Natural killer cell (primary cell): Measurements from ENCODE around the gene HNRNPU. TPM values are rescaled to one million over a fixed set of nuclear protein-coding genes. Genes with fewer than 3 reads are reported as not detected.

ENCODE experiments used
- ATAC-seq, 3 donors: fragments of 150-1000 bp in 2 of 3; fragments of 200-7000 bp in 1 of 3; cut with Tn5 transposase; 1 replicate in 1 of 3; 2 replicates in 2 of 3; pipeline ENCODE4 v1.10.0; 2021; ENCODE audit warnings: mild to moderate bottlenecking in 2 of 3, moderate library complexity in 2 of 3
- DNase-seq, 2 donors: peaks; one replicate each; pipeline versions ENCODE4 v3.0.0 to v3.0.0-alpha.2; 2013 to 2021; ENCODE audit warnings: mixed read lengths in 1 of 2
- H3K27ac ChIP-seq: one replicate; pipeline ENCODE4 v1.5.1; 2013; ENCODE audit warnings: mild to moderate bottlenecking, low read length
- H3K27me3 ChIP-seq: one replicate; pipeline ENCODE4 v1.6.1; 2013; ENCODE audit warnings: low read length; ENCODE audit not compliant: control insufficient read depth, insufficient read depth
- H3K36me3 ChIP-seq: one replicate; pipeline ENCODE4 v1.6.1; 2013; ENCODE audit warnings: low read length; ENCODE audit not compliant: control insufficient read depth, insufficient read depth
- H3K4me1 ChIP-seq: one replicate; pipeline ENCODE4 v1.6.1; 2013; ENCODE audit warnings: low read length; ENCODE audit not compliant: control insufficient read depth, insufficient read depth
- H3K4me3 ChIP-seq: one replicate; pipeline ENCODE4 v1.5.1; 2013; ENCODE audit warnings: low read length
- H3K9me3 ChIP-seq: one replicate; pipeline ENCODE4 v1.6.1; 2013; ENCODE audit warnings: low read length; ENCODE audit not compliant: control insufficient read depth, insufficient read depth
- H3K27ac Mint-ChIP-seq, 2 donors: one replicate each; pipeline ENCODE4 v1.8.0; 2022; ENCODE audit warnings: mild to moderate bottlenecking in 2 of 2, mixed read lengths in 2 of 2, moderate library complexity in 1 of 2
- H3K27me3 Mint-ChIP-seq, 2 donors: one replicate each; pipeline ENCODE4 v1.8.0; 2022; ENCODE audit warnings: low read depth in 2 of 2, mixed read lengths in 2 of 2
- H3K36me3 Mint-ChIP-seq: one replicate; pipeline ENCODE4 v1.8.0; 2022; ENCODE audit warnings: mixed read lengths
- H3K4me1 Mint-ChIP-seq, 2 donors: one replicate each; pipeline ENCODE4 v1.8.0; 2022; ENCODE audit warnings: mixed read lengths in 2 of 2
- H3K4me3 Mint-ChIP-seq: one replicate; pipeline ENCODE4 v1.8.0; 2022; ENCODE audit warnings: mild to moderate bottlenecking, moderate library complexity, mixed read lengths
- H3K9me3 Mint-ChIP-seq, 2 donors: one replicate each; pipeline ENCODE4 v1.8.0; 2022; ENCODE audit warnings: mixed read lengths in 2 of 2
- CTCF ChIP-seq: fragments of 200-600 bp; IDR thresholded peaks from one replicate; pipeline ENCODE4 v1.8.0; 2022; ENCODE audit warnings: antibody characterized with exemption
- WGBS: methylation state at CpG from one replicate; pipeline ENCODE4 v1.1.7; 2013; ENCODE audit warnings: missing lambda C conversion rate; ENCODE audit not compliant: insufficient coverage; 5-methylcytosine and 5-hydroxymethylcytosine counted together
- intact Hi-C: fragments of 100-400 bp; cut with micrococcal nuclease; formaldehyde crosslinking; loops from one replicate; pipeline ENCODE4 v1.14.2; 2022
- total RNA-seq, 4 donors: library from RNA; stranded (reverse); fragments of 120-200 nt in 1 of 4; gene quantifications; one replicate each; pipeline versions ENCODE4 v1.2.3 to v1.2.4, GENCODE V29; 2013 to 2022

Gene HNRNPU
- 100 to 1,000 TPM; 467 to 603 (median 504) TPM for total RNA-seq
- 459 TPM for total RNA-seq (2013)

- H3K9me3 ChIP-seq = no peaks in the 10 kb centered on the region
- no peaks in the 10 kb centered on the region for H3K27me3 ChIP-seq
- WGBS = under 1% methylated on average over 71 of the region's 71 CpGs
- Mint-ChIP-seq H3K27me3 (no peaks in the 10 kb centered on the region), H3K9me3 (no peaks in the 10 kb centered on the region), H3K36me3 (no peaks in the 10 kb centered on the region), H3K4me1 (peaks cover 50 to 63% of the 10 kb centered on the region in 2 donors), H3K4me3 (peak within 1 kb of the TSS; percentile 98), H3K27ac (peak within 1 kb of the TSS; percentile 93 to 98)
- intact Hi-C loops = loop anchor here (1.0 to 10.0 kb wide), 4 partner anchors 29 to 410 kb away; partner anchors contain the start of genes ADSS2 and COX20
- H3K4me1 ChIP-seq = peaks cover 21% of the 10 kb centered on the region
- peaks cover 22% of the 10 kb centered on the region for H3K36me3 ChIP-seq
- ATAC-seq (peak; percentile 63 to 87 (median 65)), DNase-seq (peak; percentile 97 to 99)
- peak; percentile 51 for TF ChIP-seq CTCF
- H3K4me3 ChIP-seq = peak within 1 kb of the TSS; percentile 94
- peak within 1 kb of the TSS; percentile 92 for H3K27ac ChIP-seq
Measured at GRCh38 chr1:244864253-244865027, at the start of gene HNRNPU. Gene HNRNPU, minus strand, starts transcription at chr1:244864543. Its CDS starts 236 bp downstream, at chr1:244864307.

GRCh38 chr1:244913806-244914205, 49.5 kb upstream of the HNRNPU start:
- H3K4me3 Mint-ChIP-seq = no peak overlapping the region
- no peak for DNase-seq
- H3K27me3 ChIP-seq = no peaks in the 10 kb centered on the region
- no peak for ATAC-seq
- H3K36me3 Mint-ChIP-seq = no peaks in the 10 kb centered on the region
- 95% methylated on average over 15 of the region's 15 CpGs for WGBS
- TF ChIP-seq CTCF = no peak
- no peak overlapping the region for H3K4me3 ChIP-seq
- peaks cover 6 to 7% of the 10 kb centered on the region in 2 donors for H3K4me1 Mint-ChIP-seq
- no peaks in the 10 kb centered on the region for H3K4me1 ChIP-seq
- no peak overlapping the region for H3K27ac ChIP-seq
- H3K27me3 Mint-ChIP-seq = no peaks in the 10 kb centered on the region
- intact Hi-C loops = no loop called here
- H3K9me3 Mint-ChIP-seq = no peaks in the 10 kb centered on the region
- no peaks in the 10 kb centered on the region for H3K9me3 ChIP-seq
- no peaks in the 10 kb centered on the region for H3K36me3 ChIP-seq
- no peak overlapping the region for H3K27ac Mint-ChIP-seq

GRCh38 chr1:244904119-244904518, 39.8 kb upstream of the HNRNPU start:
- no peaks in the 10 kb centered on the region for H3K9me3 Mint-ChIP-seq
- ATAC-seq (no peak), DNase-seq (no peak)
- Histone ChIP-seq H3K4me1 (no peaks in the 10 kb centered on the region), H3K27me3 (no peaks in the 10 kb centered on the region), H3K27ac (no peak overlapping the region), H3K9me3 (no peaks in the 10 kb centered on the region), H3K36me3 (no peaks in the 10 kb centered on the region), H3K4me3 (no peak overlapping the region)
- H3K4me1 Mint-ChIP-seq = peaks cover 0 to 7% of the 10 kb centered on the region in 2 donors
- no peaks in the 10 kb centered on the region for H3K27me3 Mint-ChIP-seq
- intact Hi-C loops = no loop called here
- no peaks in the 10 kb centered on the region for H3K36me3 Mint-ChIP-seq
- 78% methylated on average over 3 of the region's 3 CpGs for WGBS
- H3K27ac Mint-ChIP-seq = no peak overlapping the region
- no peak for TF ChIP-seq CTCF
- no peak overlapping the region for H3K4me3 Mint-ChIP-seq
